WTC11 (cell line): Measurements from ENCODE around the gene ERICH6B. TPM values are rescaled to one million over a fixed set of nuclear protein-coding genes. Genes with fewer than 3 reads are reported as not detected.
A peak's percentile ranks its signal among the peaks of the same experiment; 100 is the strongest.

Experiments
- ATAC-seq: fragments of 200-7000 bp; cut with Tn5 transposase; 2 replicates; pipeline ENCODE4 v1.10.0; 2021; ENCODE audit warnings: mild to moderate bottlenecking, moderate library complexity
- CTCF ChIA-PET: fragments of 300-600 bp; sonication (Branson Sonifier 250); formaldehyde crosslinking; loops from one replicate; lab custom pipeline; 2021; ENCODE audit warnings: antibody characterized with exemption; lab: Charles Lee
- POLR2A ChIA-PET: fragments of 350-600 bp; sonication (Branson Sonifier 250); formaldehyde crosslinking; loops from one replicate; lab custom pipeline; 2021; ENCODE audit warnings: antibody characterized with exemption; lab: Charles Lee
- DNase-seq: peaks from one replicate; pipeline ENCODE4 v3.0.0; 2021; ENCODE audit warnings: low spot score
- H3K27ac Mint-ChIP-seq: 2 replicates; pipeline ENCODE4 v1.8.0; 2021; ENCODE audit warnings: mixed read lengths
- H3K27me3 Mint-ChIP-seq: 2 replicates; pipeline ENCODE4 v1.8.0; 2021; ENCODE audit warnings: low read depth, mild to moderate bottlenecking, moderate library complexity, mixed read lengths
- H3K36me3 Mint-ChIP-seq: 2 replicates; pipeline ENCODE4 v1.8.0; 2021; ENCODE audit warnings: mixed read lengths
- H3K4me1 Mint-ChIP-seq: 2 replicates; pipeline ENCODE4 v1.8.0; 2022; ENCODE audit warnings: mixed read lengths
- H3K4me3 Mint-ChIP-seq: 2 replicates; pipeline ENCODE4 v1.8.0; 2021; ENCODE audit warnings: mild to moderate bottlenecking, moderate library complexity, mixed read lengths
- H3K9me3 Mint-ChIP-seq: 2 replicates; pipeline ENCODE4 v1.8.0; 2021; ENCODE audit warnings: mixed read lengths
- AR ChIP-seq: fragments of 250-450 bp; sonication (Bioruptor Pico); IDR thresholded peaks from 2 replicates; pipeline ENCODE4 v1.9.0; 2021; ENCODE audit warnings: mild to moderate bottlenecking
- CREB1 ChIP-seq: sonication (generic); formaldehyde crosslinking; IDR thresholded peaks from 2 replicates; pipeline ENCODE4 v1.8.0; 2023; ENCODE audit warnings: mild to moderate bottlenecking, missing genetic modification reagents
- E2F4 ChIP-seq: sonication (generic); formaldehyde crosslinking; IDR thresholded peaks from 2 replicates; pipeline ENCODE4 v1.8.1; 2022; ENCODE audit warnings: low read depth, mild to moderate bottlenecking, moderate library complexity, missing genetic modification reagents, borderline replicate concordance
- MLX ChIP-seq: sonication (generic); formaldehyde crosslinking; IDR thresholded peaks from 2 replicates; pipeline ENCODE4 v1.8.1; 2023; ENCODE audit warnings: mild to moderate bottlenecking, missing genetic modification reagents, moderate library complexity
- NFE2L1 ChIP-seq: sonication (generic); formaldehyde crosslinking; IDR thresholded peaks from 2 replicates; pipeline ENCODE4 v1.8.1; 2023; ENCODE audit warnings: missing genetic modification reagents
- NFYB ChIP-seq: sonication (generic); formaldehyde crosslinking; conservative IDR thresholded peaks from 2 replicates; pipeline ENCODE4 v1.8.0; 2022; ENCODE audit warnings: low read depth, missing genetic modification reagents
- SMAD4 ChIP-seq: sonication (generic); formaldehyde crosslinking; IDR thresholded peaks from 2 replicates; pipeline ENCODE4 v1.8.0; 2022; ENCODE audit warnings: mild to moderate bottlenecking, missing genetic modification reagents
- TEAD4 ChIP-seq: sonication (generic); formaldehyde crosslinking; IDR thresholded peaks from 2 replicates; pipeline ENCODE4 v1.8.0; 2022; ENCODE audit warnings: mild to moderate bottlenecking, missing genetic modification reagents
- TP53 ChIP-seq: sonication (generic); formaldehyde crosslinking; IDR thresholded peaks from 2 replicates; pipeline ENCODE4 v1.8.1; 2023; ENCODE audit warnings: mild to moderate bottlenecking, missing genetic modification reagents
- ZNF138 ChIP-seq: sonication (generic); formaldehyde crosslinking; conservative IDR thresholded peaks from 2 replicates; pipeline ENCODE4 v1.8.1; 2022; ENCODE audit warnings: mild to moderate bottlenecking, moderate library complexity, missing genetic modification reagents
- ZNF263 ChIP-seq: sonication (generic); formaldehyde crosslinking; IDR thresholded peaks from 2 replicates; pipeline ENCODE4 v1.8.1; 2022; ENCODE audit warnings: low read depth, mild to moderate bottlenecking, moderate library complexity, missing genetic modification reagents
- ZNF396 ChIP-seq: fragments of 250-450 bp; sonication (Bioruptor Pico); IDR thresholded peaks from 2 replicates; pipeline ENCODE4 v1.8.0; 2021; ENCODE audit warnings: mild to moderate bottlenecking, moderate library complexity, borderline replicate concordance
- total RNA-seq: library from RNA; stranded (reverse); gene quantifications from 3 replicates; pipeline ENCODE4 v1.2.3, GENCODE V29; 2021
- TF ChIP-seq, protein P1 (sequence below): sonication (generic); formaldehyde crosslinking; IDR thresholded peaks from 2 replicates; pipeline ENCODE4 v1.8.0; 2022; ENCODE audit warnings: mild to moderate bottlenecking, missing genetic modification reagents
- TF ChIP-seq, protein P2 (sequence below): sonication (generic); formaldehyde crosslinking; IDR thresholded peaks from 2 replicates; pipeline ENCODE4 v1.8.1; 2023; ENCODE audit warnings: mild to moderate bottlenecking, missing genetic modification reagents
- TF ChIP-seq, protein P3 (sequence below): sonication (generic); formaldehyde crosslinking; IDR thresholded peaks from 2 replicates; pipeline ENCODE4 v1.8.1; 2022; ENCODE audit warnings: missing genetic modification reagents, borderline replicate concordance
- TF ChIP-seq, protein P4 (sequence below): sonication (generic); formaldehyde crosslinking; conservative IDR thresholded peaks from 2 replicates; pipeline ENCODE4 v1.8.1; 2022; ENCODE audit warnings: mild to moderate bottlenecking, missing genetic modification reagents
- TF ChIP-seq, protein P5 (sequence below): sonication (generic); formaldehyde crosslinking; IDR thresholded peaks from 2 replicates; pipeline ENCODE4 v1.8.1; 2023; ENCODE audit warnings: mild to moderate bottlenecking, missing genetic modification reagents, borderline replicate concordance

Gene ERICH6B
- total RNA-seq, 1 experiment from 2014 or later, result not detected

GRCh38 chr13:45627656-45628055 is 12.1 kb upstream of the ERICH6B start:
- ATAC-seq, result no peak
- POLR2A ChIA-PET, result no interaction called here
- DNase-seq, result no peak
- H3K4me3 Mint-ChIP-seq, result no peak overlapping the region
- TF ChIP-seq, protein P1, sequence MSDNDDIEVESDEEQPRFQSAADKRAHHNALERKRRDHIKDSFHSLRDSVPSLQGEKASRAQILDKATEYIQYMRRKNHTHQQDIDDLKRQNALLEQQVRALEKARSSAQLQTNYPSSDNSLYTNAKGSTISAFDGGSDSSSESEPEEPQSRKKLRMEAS, result no peak
- TF ChIP-seq, protein P2, sequence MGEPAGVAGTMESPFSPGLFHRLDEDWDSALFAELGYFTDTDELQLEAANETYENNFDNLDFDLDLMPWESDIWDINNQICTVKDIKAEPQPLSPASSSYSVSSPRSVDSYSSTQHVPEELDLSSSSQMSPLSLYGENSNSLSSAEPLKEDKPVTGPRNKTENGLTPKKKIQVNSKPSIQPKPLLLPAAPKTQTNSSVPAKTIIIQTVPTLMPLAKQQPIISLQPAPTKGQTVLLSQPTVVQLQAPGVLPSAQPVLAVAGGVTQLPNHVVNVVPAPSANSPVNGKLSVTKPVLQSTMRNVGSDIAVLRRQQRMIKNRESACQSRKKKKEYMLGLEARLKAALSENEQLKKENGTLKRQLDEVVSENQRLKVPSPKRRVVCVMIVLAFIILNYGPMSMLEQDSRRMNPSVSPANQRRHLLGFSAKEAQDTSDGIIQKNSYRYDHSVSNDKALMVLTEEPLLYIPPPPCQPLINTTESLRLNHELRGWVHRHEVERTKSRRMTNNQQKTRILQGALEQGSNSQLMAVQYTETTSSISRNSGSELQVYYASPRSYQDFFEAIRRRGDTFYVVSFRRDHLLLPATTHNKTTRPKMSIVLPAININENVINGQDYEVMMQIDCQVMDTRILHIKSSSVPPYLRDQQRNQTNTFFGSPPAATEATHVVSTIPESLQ (CRISPR knock-in tag), result no peak
- TF ChIP-seq, protein P3, sequence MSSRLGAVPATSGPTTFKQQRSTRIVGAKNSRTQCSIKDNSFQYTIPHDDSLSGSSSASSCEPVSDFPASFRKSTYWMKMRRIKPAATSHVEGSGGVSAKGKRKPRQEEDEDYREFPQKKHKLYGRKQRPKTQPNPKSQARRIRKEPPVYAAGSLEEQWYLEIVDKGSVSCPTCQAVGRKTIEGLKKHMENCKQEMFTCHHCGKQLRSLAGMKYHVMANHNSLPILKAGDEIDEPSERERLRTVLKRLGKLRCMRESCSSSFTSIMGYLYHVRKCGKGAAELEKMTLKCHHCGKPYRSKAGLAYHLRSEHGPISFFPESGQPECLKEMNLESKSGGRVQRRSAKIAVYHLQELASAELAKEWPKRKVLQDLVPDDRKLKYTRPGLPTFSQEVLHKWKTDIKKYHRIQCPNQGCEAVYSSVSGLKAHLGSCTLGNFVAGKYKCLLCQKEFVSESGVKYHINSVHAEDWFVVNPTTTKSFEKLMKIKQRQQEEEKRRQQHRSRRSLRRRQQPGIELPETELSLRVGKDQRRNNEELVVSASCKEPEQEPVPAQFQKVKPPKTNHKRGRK, result no peak
- TF ChIP-seq, protein P4, sequence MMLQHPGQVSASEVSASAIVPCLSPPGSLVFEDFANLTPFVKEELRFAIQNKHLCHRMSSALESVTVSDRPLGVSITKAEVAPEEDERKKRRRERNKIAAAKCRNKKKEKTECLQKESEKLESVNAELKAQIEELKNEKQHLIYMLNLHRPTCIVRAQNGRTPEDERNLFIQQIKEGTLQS (CRISPR knock-in tag), result no peak
- TF ChIP-seq CREB1 (CRISPR knock-in tag) (no peak), ZNF263 (CRISPR knock-in tag) (no peak), ZNF396 (CRISPR knock-in tag) (no peak)
- TF ChIP-seq, protein P5, sequence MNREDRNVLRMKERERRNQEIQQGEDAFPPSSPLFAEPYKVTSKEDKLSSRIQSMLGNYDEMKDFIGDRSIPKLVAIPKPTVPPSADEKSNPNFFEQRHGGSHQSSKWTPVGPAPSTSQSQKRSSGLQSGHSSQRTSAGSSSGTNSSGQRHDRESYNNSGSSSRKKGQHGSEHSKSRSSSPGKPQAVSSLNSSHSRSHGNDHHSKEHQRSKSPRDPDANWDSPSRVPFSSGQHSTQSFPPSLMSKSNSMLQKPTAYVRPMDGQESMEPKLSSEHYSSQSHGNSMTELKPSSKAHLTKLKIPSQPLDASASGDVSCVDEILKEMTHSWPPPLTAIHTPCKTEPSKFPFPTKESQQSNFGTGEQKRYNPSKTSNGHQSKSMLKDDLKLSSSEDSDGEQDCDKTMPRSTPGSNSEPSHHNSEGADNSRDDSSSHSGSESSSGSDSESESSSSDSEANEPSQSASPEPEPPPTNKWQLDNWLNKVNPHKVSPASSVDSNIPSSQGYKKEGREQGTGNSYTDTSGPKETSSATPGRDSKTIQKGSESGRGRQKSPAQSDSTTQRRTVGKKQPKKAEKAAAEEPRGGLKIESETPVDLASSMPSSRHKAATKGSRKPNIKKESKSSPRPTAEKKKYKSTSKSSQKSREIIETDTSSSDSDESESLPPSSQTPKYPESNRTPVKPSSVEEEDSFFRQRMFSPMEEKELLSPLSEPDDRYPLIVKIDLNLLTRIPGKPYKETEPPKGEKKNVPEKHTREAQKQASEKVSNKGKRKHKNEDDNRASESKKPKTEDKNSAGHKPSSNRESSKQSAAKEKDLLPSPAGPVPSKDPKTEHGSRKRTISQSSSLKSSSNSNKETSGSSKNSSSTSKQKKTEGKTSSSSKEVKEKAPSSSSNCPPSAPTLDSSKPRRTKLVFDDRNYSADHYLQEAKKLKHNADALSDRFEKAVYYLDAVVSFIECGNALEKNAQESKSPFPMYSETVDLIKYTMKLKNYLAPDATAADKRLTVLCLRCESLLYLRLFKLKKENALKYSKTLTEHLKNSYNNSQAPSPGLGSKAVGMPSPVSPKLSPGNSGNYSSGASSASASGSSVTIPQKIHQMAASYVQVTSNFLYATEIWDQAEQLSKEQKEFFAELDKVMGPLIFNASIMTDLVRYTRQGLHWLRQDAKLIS (CRISPR knock-in tag), result no peak
- CTCF ChIA-PET, result interaction anchor here (0.8 to 3.1 kb wide), 3 partner anchors 54 to 101 kb away, joined by 4 to 12 read pairs (median 4); no protein-coding TSS in a partner anchor
- no peaks in the 10 kb centered on the region for H3K9me3 Mint-ChIP-seq
- peaks cover 23% of the 10 kb centered on the region for H3K4me1 Mint-ChIP-seq
- H3K27me3 Mint-ChIP-seq, result no peaks in the 10 kb centered on the region; the same call in 1 of the 2 replicates
- H3K36me3 Mint-ChIP-seq, result no peaks in the 10 kb centered on the region
- no peak overlapping the region for H3K27ac Mint-ChIP-seq

GRCh38 chr13:45626731-45627374 is 11.3 kb upstream of the ERICH6B start:
- DNase-seq (no peak), ATAC-seq (peak; percentile 52)
- Mint-ChIP-seq H3K27ac (no peak overlapping the region), H3K4me1 (peaks cover 30% of the 10 kb centered on the region), H3K4me3 (no peak overlapping the region), H3K36me3 (no peaks in the 10 kb centered on the region), H3K27me3 (no peaks in the 10 kb centered on the region; the same call in 1 of the 2 replicates), H3K9me3 (no peaks in the 10 kb centered on the region)
- ChIA-PET POLR2A (no interaction called here), CTCF (interaction anchor here (1.0 to 3.1 kb wide), 3 partner anchors 54 to 102 kb away, joined by 4 to 12 read pairs (median 6); no protein-coding TSS in a partner anchor)
- TF ChIP-seq ZNF138 (CRISPR knock-in tag), result no peak
- TF ChIP-seq TP53 (CRISPR knock-in tag), result no peak
- no peak for TF ChIP-seq E2F4 (CRISPR knock-in tag)
- TF ChIP-seq MLX (CRISPR knock-in tag), result no peak
- no peak for TF ChIP-seq SMAD4 (CRISPR knock-in tag)
- no peak for TF ChIP-seq NFE2L1 (CRISPR knock-in tag)
- no peak for TF ChIP-seq TEAD4 (CRISPR knock-in tag)
- no peak for TF ChIP-seq AR (CRISPR knock-in tag)
- no peak for TF ChIP-seq NFYB (CRISPR knock-in tag)
- TF ChIP-seq, protein P2 (CRISPR knock-in tag), result no peak
- TF ChIP-seq, protein P4 (CRISPR knock-in tag), result no peak
